SK-N-MC (cell line): Measurements from ENCODE around the gene FAM149B1.

Experiments
- DNase-seq: peaks from one replicate; pipeline ENCODE4 v3.0.0-alpha.2; 2011; ENCODE audit warnings: low read depth, low spot score
- H3K27ac ChIP-seq: fragments of 200-600 bp; sonication (generic); 2 replicates; pipeline ENCODE4 v1.5.1; 2016; ENCODE audit warnings: mixed run types
- H3K36me3 ChIP-seq: fragments of 200-600 bp; sonication (generic); 2 replicates; pipeline ENCODE4 v1.6.1; 2017; ENCODE audit warnings: antibody characterized with exemption, low read length, mixed read lengths; ENCODE audit not compliant: insufficient read depth
- H3K4me3 ChIP-seq: fragments of 200-600 bp; sonication (generic); 2 replicates; pipeline ENCODE4 v1.5.1; 2016
- H3K9ac ChIP-seq: fragments of 200-600 bp; sonication (generic); 2 replicates; pipeline ENCODE4 v1.8.0; 2017; ENCODE audit warnings: mixed run types, mixed read lengths; ENCODE audit not compliant: insufficient read length
- H3K9me3 ChIP-seq: fragments of 200-600 bp; sonication (generic); 2 replicates; pipeline ENCODE4 v1.6.1; 2017; ENCODE audit warnings: low read depth, mild to moderate bottlenecking, antibody characterized with exemption, low read length, moderate library complexity, mixed read lengths
- EZH2 ChIP-seq: fragments of 200-600 bp; sonication (generic); IDR thresholded peaks from one replicate; pipeline ENCODE4 v1.6.1; 2017; ENCODE audit warnings: antibody characterized with exemption
- FOXP2 ChIP-seq: optimal IDR thresholded peaks from 2 replicates; pipeline ENCODE3; 2011; ENCODE audit warnings: mild to moderate bottlenecking, moderate library complexity; ENCODE audit not compliant: insufficient read depth; ENCODE audit errors: extremely low read length, control extremely low read depth
- POLR2AphosphoS5 ChIP-seq: IDR thresholded peaks from 2 replicates; pipeline ENCODE4 v1.6.1; 2012; ENCODE audit warnings: mild to moderate bottlenecking, low read depth, low read length, borderline replicate concordance

The FAM149B1 gene

DNA sequence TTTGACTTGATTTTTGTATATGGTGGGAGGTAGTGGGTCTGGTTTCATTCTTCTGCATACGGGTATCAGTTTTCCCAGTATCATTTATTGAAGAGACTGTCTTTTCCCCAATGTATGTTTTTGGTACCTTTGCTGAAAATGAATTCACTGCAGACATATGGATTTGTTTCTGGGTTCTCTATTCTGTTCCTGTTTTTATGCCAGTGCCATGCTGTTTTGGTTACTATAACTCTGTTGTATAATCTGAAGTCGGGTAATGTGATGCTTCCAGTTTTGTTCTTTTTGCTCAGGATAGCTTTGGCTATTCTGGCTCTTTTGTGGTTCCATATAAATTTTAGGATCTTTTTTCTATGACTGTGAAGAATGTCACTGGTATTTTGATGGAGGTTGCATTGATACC is 947 bp upstream of the FAM149B1 start:
- peaks cover 17% of the 10 kb centered on the region for H3K36me3 ChIP-seq
- H3K9ac ChIP-seq: no peak overlapping the region
- DNase-seq: no peak
- H3K27ac ChIP-seq: no peak overlapping the region
- peak overlapping the region; percentile 90 for H3K4me3 ChIP-seq
- TF ChIP-seq EZH2 (no peak), POLR2AphosphoS5 (no peak), FOXP2 (no peak)
- H3K9me3 ChIP-seq: no peaks in the 10 kb centered on the region

DNA sequence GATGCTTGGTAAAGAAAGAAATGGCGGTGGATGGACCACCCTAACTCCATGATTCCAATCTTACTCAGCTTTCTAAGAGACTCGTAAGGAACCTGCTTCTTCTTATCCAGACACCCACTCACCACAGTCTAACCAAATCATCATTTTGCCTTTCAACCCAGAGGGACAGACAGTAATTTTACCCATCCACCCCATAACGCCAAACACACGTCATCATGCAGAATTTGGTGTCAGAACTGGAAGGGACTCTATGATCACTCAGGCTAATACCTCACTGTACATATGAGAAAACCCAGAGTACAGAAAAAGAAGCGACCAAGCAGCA is 499 bp upstream of the FAM149B1 start:
- peak overlapping the region; percentile 91 for H3K9ac ChIP-seq
- TF ChIP-seq POLR2AphosphoS5: no peak
- TF ChIP-seq EZH2: no peak
- TF ChIP-seq FOXP2: no peak
- H3K4me3 ChIP-seq: peak overlapping the region; percentile 90
- H3K27ac ChIP-seq: peak overlapping the region; percentile 68; the same call in 1 of the 2 replicates
- DNase-seq: no peak
- H3K9me3 ChIP-seq: no peaks in the 10 kb centered on the region
- H3K36me3 ChIP-seq: peaks cover 13% of the 10 kb centered on the region

DNA sequence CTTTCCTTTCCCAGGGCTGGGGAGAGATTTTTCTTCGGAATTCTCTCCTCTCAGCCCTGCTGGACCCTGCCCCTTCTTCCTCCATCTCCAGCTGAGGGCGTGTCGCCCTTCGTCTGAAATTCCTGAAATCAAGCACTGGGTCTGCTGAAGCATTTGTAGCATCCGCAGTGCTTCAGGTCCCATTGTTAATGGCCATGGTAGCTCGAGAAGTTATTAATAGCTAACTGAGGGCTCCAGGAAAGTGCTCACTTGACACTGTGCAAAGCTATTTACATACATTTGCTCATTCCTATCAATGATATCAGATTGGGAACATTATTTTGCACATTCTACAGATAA is 515 bp downstream of the FAM149B1 start:
- Histone ChIP-seq H3K36me3 (peaks cover 3% of the 10 kb centered on the region; the same call in 1 of the 2 replicates), H3K4me3 (peak overlapping the region; percentile 90), H3K9ac (peak overlapping the region; percentile 91), H3K9me3 (no peaks in the 10 kb centered on the region), H3K27ac (no peak overlapping the region)
- TF ChIP-seq POLR2AphosphoS5 (no peak), FOXP2 (no peak), EZH2 (no peak)
- DNase-seq: no peak

GRCh38 chr10:73169320-73169719 is 1.4 kb downstream of the FAM149B1 start:
- no peak for TF ChIP-seq FOXP2
- TF ChIP-seq EZH2: no peak
- Histone ChIP-seq H3K9me3 (no peaks in the 10 kb centered on the region), H3K27ac (no peak overlapping the region), H3K36me3 (no peaks in the 10 kb centered on the region), H3K4me3 (no peak overlapping the region), H3K9ac (no peak overlapping the region)
- no peak for DNase-seq

GRCh38 chr10:73172867-73173266 is 4.9 kb downstream of the FAM149B1 start:
- H3K9me3 ChIP-seq: no peaks in the 10 kb centered on the region
- TF ChIP-seq EZH2: no peak
- TF ChIP-seq FOXP2: no peak
- TF ChIP-seq POLR2AphosphoS5: no peak
- no peaks in the 10 kb centered on the region for H3K36me3 ChIP-seq
- no peak overlapping the region for H3K9ac ChIP-seq
- no peak overlapping the region for H3K27ac ChIP-seq
- H3K4me3 ChIP-seq: no peak overlapping the region
- DNase-seq: no peak

GRCh38 chr10:73174148-73174925 is 6.4 kb downstream of the FAM149B1 start:
- Histone ChIP-seq H3K27ac (no peak overlapping the region), H3K36me3 (no peaks in the 10 kb centered on the region), H3K4me3 (no peak overlapping the region), H3K9ac (no peak overlapping the region), H3K9me3 (no peaks in the 10 kb centered on the region)
- DNase-seq: no peak
- TF ChIP-seq EZH2: no peak
- TF ChIP-seq POLR2AphosphoS5: no peak
- TF ChIP-seq FOXP2: no peak

DNA sequence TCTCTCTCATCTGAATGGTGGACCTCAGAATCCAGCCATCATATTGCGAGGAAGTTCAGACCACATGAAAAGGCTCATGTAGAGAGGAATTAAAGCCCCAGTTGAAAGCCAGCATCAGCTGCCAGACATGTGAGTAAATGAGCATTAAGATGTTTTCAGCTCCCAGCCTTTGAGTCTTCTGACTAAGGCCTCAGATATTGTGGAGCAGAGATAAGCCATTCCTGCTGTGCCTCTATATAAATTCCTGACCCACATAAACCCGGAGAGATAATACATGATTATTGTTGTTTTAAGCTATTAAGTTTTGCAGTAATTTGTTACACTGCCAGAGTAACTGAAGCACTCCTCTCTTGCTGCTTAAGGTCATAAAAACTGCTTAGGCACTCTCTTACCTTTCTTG is 14.6 kb downstream of the FAM149B1 start:
- TF ChIP-seq EZH2 (no peak), FOXP2 (no peak), POLR2AphosphoS5 (no peak)

GRCh38 chr10:73183667-73184281 is 15.9 kb downstream of the FAM149B1 start:
- H3K4me3 ChIP-seq: no peak overlapping the region
- H3K9me3 ChIP-seq: no peaks in the 10 kb centered on the region
- H3K36me3 ChIP-seq: no peaks in the 10 kb centered on the region; the same call in 1 of the 2 replicates
- TF ChIP-seq POLR2AphosphoS5: no peak
- no peak overlapping the region for H3K9ac ChIP-seq
- DNase-seq: no peak
- H3K27ac ChIP-seq: no peak overlapping the region

More for the DNA sequence above, 14.6 kb downstream of the FAM149B1 start:
- H3K9ac ChIP-seq: no peak overlapping the region
- no peaks in the 10 kb centered on the region; the same call in 1 of the 2 replicates for H3K36me3 ChIP-seq
- H3K9me3 ChIP-seq: no peaks in the 10 kb centered on the region
- H3K27ac ChIP-seq: no peak overlapping the region
- H3K4me3 ChIP-seq: no peak overlapping the region
- DNase-seq: no peak
